Esophagus muscularis mucosa (tissue), 3 donors: Measurements from ENCODE around the gene ABHD5.

Source experiments
- POLR2A ChIP-seq: fragments of 450-650 bp; IDR thresholded peaks from one replicate; pipeline ENCODE4 v1.6.1; 2017; ENCODE audit warnings: antibody characterized with exemption, moderate library complexity, mild to moderate bottlenecking, low read depth
- POLR2AphosphoS5 ChIP-seq, 2 donors: sonication (generic); formaldehyde crosslinking; IDR thresholded peaks; one replicate each; pipeline ENCODE4 v1.6.1; 2017; ENCODE audit warnings: antibody characterized with exemption in 2 of 2
- TF ChIP-seq, protein P1 (sequence below), 3 experiments: fragments of 200-600 bp in 2 of 3; fragments of 450-650 bp in 1 of 3; sonication (generic) in 2 of 3; IDR thresholded peaks; one replicate each; pipeline ENCODE4 v1.5.1; 2017 to 2019; ENCODE audit warnings: antibody characterized with exemption in 3 of 3, mild to moderate bottlenecking in 2 of 3, moderate library complexity in 1 of 3

DNA sequence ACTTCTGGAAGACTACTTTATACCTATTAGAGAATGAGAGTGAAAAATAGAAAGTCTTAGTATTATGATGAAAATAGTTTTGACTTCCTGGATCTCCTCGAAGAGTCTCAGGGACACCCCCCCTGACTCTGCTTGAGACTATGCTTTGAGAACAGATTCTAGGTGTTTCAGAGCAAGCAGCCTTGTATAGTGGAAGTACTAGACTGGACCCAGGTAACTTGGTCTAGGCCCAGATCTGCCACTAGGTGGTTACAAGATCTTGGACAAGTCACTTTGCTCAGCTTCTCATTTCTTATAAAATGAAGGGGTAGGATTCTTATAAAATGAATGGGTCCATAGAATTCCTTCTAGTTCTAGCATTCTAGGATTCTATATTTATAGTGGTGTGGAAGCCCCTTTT lies 9.1 kb downstream of the ABHD5 start:
- TF ChIP-seq POLR2AphosphoS5 (IDR thresholded peaks at IDR 0.05) (no peak), POLR2A (no peak)
- TF ChIP-seq, protein P1, sequence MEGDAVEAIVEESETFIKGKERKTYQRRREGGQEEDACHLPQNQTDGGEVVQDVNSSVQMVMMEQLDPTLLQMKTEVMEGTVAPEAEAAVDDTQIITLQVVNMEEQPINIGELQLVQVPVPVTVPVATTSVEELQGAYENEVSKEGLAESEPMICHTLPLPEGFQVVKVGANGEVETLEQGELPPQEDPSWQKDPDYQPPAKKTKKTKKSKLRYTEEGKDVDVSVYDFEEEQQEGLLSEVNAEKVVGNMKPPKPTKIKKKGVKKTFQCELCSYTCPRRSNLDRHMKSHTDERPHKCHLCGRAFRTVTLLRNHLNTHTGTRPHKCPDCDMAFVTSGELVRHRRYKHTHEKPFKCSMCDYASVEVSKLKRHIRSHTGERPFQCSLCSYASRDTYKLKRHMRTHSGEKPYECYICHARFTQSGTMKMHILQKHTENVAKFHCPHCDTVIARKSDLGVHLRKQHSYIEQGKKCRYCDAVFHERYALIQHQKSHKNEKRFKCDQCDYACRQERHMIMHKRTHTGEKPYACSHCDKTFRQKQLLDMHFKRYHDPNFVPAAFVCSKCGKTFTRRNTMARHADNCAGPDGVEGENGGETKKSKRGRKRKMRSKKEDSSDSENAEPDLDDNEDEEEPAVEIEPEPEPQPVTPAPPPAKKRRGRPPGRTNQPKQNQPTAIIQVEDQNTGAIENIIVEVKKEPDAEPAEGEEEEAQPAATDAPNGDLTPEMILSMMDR (IDR thresholded peaks at IDR 0.05), result no peak
